Ishikawa (cell line): ENCODE data around the gene KBTBD4.

Experiments
- EGR1 ChIP-seq: IDR thresholded peaks from 2 replicates; pipeline ENCODE4 v1.6.1; 2012
- FOXM1 ChIP-seq: IDR thresholded peaks from 2 replicates; pipeline ENCODE4 v1.6.1; 2012; ENCODE audit warnings: low read depth, borderline replicate concordance
- RAD21 ChIP-seq: IDR thresholded peaks from 2 replicates; pipeline ENCODE4 v1.6.1; 2012; ENCODE audit warnings: low read depth
- TAF1 ChIP-seq: IDR thresholded peaks from 2 replicates; pipeline ENCODE4 v1.6.1; 2012; ENCODE audit warnings: low read depth, mild to moderate bottlenecking
- TF ChIP-seq, protein P1 (sequence below): IDR thresholded peaks from 2 replicates; pipeline ENCODE4 v1.6.1; 2012; ENCODE audit warnings: low read depth, mild to moderate bottlenecking

DNA sequence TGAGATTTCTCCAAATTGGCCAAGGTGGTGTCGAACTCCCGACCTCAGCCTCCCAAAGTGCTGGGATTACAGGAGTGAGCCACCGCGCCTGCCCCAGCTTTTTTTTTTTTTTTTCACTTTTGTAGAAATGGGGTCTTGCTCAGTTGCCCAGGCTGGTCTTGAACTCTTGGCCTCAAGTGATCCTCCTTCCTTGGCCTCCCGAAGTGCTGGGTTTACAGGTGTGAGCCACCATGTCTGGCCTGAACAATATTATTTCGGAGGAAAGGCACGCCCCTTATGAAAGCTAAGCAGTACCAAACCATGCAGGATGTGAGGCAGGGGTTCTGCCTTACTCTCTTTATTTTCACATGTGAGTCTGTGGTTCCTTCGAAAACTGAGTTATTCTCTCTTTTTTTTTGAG is 47.5 kb upstream of the KBTBD4 start:
- no peak for TF ChIP-seq RAD21
- TF ChIP-seq TAF1: no peak
- no peak for TF ChIP-seq FOXM1
- TF ChIP-seq EGR1: no peak
- TF ChIP-seq, protein P1, sequence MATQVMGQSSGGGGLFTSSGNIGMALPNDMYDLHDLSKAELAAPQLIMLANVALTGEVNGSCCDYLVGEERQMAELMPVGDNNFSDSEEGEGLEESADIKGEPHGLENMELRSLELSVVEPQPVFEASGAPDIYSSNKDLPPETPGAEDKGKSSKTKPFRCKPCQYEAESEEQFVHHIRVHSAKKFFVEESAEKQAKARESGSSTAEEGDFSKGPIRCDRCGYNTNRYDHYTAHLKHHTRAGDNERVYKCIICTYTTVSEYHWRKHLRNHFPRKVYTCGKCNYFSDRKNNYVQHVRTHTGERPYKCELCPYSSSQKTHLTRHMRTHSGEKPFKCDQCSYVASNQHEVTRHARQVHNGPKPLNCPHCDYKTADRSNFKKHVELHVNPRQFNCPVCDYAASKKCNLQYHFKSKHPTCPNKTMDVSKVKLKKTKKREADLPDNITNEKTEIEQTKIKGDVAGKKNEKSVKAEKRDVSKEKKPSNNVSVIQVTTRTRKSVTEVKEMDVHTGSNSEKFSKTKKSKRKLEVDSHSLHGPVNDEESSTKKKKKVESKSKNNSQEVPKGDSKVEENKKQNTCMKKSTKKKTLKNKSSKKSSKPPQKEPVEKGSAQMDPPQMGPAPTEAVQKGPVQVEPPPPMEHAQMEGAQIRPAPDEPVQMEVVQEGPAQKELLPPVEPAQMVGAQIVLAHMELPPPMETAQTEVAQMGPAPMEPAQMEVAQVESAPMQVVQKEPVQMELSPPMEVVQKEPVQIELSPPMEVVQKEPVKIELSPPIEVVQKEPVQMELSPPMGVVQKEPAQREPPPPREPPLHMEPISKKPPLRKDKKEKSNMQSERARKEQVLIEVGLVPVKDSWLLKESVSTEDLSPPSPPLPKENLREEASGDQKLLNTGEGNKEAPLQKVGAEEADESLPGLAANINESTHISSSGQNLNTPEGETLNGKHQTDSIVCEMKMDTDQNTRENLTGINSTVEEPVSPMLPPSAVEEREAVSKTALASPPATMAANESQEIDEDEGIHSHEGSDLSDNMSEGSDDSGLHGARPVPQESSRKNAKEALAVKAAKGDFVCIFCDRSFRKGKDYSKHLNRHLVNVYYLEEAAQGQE: no peak
